Activated CD4-positive, CD25-positive, alpha-beta regulatory T cell treated with anti-CD3 and anti-CD28 coated beads, Interleukin-2, amount 50 U/mL, for 16 hours (primary cell): ENCODE measurements around the gene OR10X1.

ENCODE experiments used
- DNase-seq: peaks from one replicate; pipeline ENCODE4 v3.0.0-alpha.2; 2020; ENCODE audit warnings: low read depth, low spot score

The OR10X1 gene

GRCh38 chr1:158579733-158580132, at the start of gene OR10X1:
OR10X1 (minus strand) TSS chr1:158579899; CDS start chr1:158579899, 0 bp downstream.
- DNase-seq, result no peak

- DNase-seq, result no peak
These were observed 34.1 kb upstream of the OR10X1 start for GRCh38 chr1:158613764-158614163.

DNA sequence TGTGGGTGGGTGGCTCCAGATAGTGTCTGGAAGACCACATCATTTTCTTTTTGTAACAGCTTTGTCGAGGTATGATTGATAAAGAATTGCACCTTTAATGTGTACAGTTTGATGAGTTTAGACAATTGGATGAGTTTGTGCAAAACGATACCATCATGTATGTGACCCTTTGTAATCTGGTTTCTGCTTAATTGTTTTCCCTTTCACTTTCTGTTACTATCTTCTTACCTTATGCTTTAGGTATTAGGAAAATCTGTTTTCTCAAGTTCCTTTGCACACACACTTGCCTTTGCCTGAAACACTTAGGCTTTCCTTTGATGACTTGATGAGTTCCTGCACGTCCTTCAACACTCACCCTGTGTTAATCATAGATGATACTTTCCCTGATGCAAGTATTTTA, 32.2 kb upstream of the OR10X1 start:
- no peak for DNase-seq

GRCh38 chr1:158607296-158607695, 27.6 kb upstream of the OR10X1 start:
- no peak for DNase-seq

- DNase-seq, result no peak
These were observed 25.3 kb upstream of the OR10X1 start, which contains the start of gene OR10Z1 for GRCh38 chr1:158604968-158605367. OR10Z1 (plus strand) TSS chr1:158605268; CDS start chr1:158606439, 1,171 bp downstream.

DNA sequence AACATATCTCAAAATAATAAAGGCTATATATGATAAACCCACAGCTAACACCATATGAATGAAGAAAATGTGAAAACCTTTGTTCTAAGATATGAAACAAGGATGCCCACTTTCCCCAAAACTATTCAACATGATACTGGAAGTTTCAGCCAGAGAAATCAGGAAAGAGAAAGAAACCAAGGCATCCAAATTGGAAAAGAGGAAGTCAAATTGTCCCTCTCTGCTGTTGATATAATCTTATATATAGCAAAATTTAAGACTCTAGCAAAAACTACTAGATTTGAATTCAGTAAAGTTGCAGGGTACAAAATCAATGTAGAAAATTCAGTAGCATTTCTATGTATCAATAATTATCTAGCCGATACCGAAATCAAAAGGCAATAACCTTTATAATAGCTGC, 21.0 kb upstream of the OR10X1 start:
- no peak for DNase-seq

GRCh38 chr1:158586942-158587341, 7.2 kb upstream of the OR10X1 start:
- DNase-seq, result no peak

- no peak for DNase-seq
These were observed 4.3 kb upstream of the OR10X1 start for GRCh38 chr1:158583962-158584361.

GRCh38 chr1:158577561-158577960, 2.1 kb downstream of the OR10X1 start:
- no peak for DNase-seq

DNA sequence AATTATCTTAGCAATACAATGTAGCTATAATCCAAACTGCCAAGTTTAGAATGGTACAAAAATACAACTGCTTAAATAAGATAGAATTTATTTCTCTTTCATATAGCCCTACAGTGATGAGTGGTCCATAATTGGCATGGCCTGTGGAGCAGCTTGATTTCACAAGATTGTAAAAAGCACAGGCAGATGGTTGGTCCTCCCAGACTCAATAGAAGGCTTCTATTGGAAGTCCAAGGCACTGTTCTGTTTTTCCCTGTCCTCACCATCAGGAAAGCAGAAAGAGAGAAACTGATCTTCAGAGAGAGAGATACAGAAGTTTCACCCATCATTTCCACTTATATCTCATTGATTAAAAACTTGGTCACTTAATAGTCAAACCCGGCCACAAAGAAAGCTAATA, 7.5 kb downstream of the OR10X1 start:
- no peak for DNase-seq

- no peak for DNase-seq
These were observed 9.2 kb downstream of the OR10X1 start, which contains the start of gene OR6P1 for GRCh38 chr1:158570480-158570879. OR6P1 (minus strand) TSS chr1:158570580; CDS start chr1:158563604, 6,976 bp downstream.

GRCh38 chr1:158564608-158565007, 15.1 kb downstream of the OR10X1 start:
- no peak for DNase-seq

GRCh38 chr1:158563853-158564252, 15.8 kb downstream of the OR10X1 start:
- DNase-seq, result no peak

DNA sequence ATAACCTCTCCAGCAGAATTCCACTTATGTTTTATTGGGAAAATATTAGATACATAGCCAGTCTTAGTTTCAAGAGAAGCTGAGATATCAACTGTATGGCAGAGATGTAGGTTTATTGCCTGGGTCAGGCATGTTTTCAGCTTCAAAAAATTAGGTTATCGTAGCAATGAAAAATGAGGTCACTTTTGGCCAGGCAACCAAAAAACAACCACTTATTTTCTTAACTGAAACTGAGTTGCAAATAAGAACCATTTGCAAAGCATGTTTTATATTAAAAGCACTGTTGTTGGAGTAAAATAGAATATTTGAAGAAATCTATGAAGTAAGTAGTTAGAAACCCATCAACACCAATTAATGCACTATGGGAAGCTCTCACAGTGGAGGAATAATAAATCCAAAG, 20.0 kb downstream of the OR10X1 start:
- no peak for DNase-seq

GRCh38 chr1:158554352-158554751, 25.3 kb downstream of the OR10X1 start, which contains the start of gene OR6Y1:
OR6Y1 (minus strand) TSS chr1:158554405; CDS start chr1:158548105, 6,300 bp downstream.
- DNase-seq, result no peak

DNA sequence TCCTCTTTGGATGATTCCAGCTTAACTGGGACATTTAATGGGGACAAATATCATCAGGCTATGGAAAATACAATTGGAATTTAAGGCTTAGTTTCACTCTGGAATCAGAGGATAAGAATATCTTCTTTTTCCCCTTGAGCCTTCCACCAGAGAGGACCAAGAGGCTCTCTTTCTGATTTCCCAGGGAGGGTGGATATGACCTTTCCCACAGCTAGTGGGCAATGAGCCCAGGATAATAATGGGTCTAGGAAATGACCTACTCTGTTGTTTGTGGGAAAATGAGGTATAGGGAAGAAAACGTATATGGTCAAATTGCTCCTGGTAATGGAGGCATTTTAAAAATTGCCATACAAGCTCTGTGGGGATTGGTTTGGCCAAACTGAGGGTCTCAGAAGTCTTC, 27.4 kb downstream of the OR10X1 start:
- no peak for DNase-seq

DNA sequence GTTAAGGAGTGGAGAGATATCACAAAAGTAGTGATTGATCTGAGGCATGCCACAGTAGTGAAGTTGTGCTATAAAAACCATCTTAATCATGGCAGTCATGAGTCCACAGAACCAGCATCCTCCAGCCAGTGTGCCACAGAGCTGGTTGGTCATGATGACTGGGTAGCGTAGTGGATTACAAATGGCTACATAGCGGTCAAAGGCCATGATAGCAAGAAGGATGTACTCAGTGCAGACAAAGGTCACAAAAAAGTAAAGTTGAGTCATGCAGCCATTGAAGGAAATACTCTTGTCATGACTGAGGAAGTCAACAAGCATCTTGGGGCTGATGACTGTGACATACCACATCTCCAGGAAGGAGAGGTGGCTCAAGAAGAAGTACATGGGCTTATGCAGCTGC, 32.2 kb downstream of the OR10X1 start:
- no peak for DNase-seq

GRCh38 chr1:158537609-158538008, 42.1 kb downstream of the OR10X1 start:
- no peak for DNase-seq

DNA sequence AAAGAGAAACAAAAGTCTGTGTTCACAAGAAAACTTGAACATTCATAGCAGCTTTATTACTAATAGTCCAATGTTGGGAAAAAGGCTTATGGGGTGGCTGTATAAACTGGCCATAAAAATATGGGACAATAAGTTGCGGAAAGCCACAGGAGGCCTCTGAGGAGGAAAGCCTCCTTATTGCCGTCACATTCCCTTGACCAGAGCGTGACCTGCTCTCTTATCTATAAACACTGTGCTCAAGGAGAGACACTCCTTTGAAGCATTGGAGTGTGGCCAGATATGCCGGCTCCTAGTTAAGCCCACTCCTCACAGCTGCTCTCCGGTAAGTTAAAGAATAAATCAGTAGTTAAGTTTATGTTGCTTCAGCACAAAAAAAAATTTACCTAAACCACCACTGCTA, 45.2 kb downstream of the OR10X1 start:
- DNase-seq, result no peak
